K562 (cell line): ENCODE results near the gene NUB1. TPM values are rescaled to one million over a fixed set of nuclear protein-coding genes. Genes with fewer than 3 reads are reported as not detected.

Source experiments
- ATAC-seq: fragments of 200-7000 bp; cut with Tn5 transposase; 3 replicates; pipeline ENCODE4 v1.9.1; 2020; ENCODE audit warnings: moderate library complexity
- BruUV-seq: library from RNA; stranded (reverse); fragments of 400-500 nt; replicated peaks from 2 replicates; lab custom pipeline; 2021; lab: Mats Ljungman, UMichigan
- CTCF ChIA-PET: fragments of 300-600 bp; formaldehyde crosslinking; extraction: SDS; loops from one replicate; lab custom pipeline; 2021; ENCODE audit warnings: low intra/inter-chr PET ratio; lab: Yijun Ruan, JAX
- POLR2A ChIA-PET: fragments of 300-600, 350-650 bp; sonication (Branson Sonifier 250); formaldehyde crosslinking; extraction: SDS; loops from one replicate; lab custom pipeline; 2021; ENCODE audit warnings: antibody characterized with exemption, inconsistent platforms; lab: Yijun Ruan, JAX
- DNase-seq, 4 experiments: peaks; one replicate each; pipeline versions ENCODE4 v3.0.0 to v3.0.0-alpha.2; 2011 to 2018; ENCODE audit warnings: low spot score in 3 of 4, mixed read lengths in 3 of 4; ENCODE audit errors: extremely low read depth in 1 of 4
- FAIRE-seq: peaks from 2 replicates; lab custom pipeline; 2011; peaks lifted over from hg19 to GRCh38; lab: Jason Lieb, UNC
- H2AFZ ChIP-seq: 2 replicates; pipeline ENCODE4 v1.6.0; 2011; ENCODE audit warnings: low read depth, low read length, control low read depth, inconsistent platforms
- H3K27ac ChIP-seq: fragments of 200-600 bp; 3 replicates; pipeline ENCODE4 v1.8.0; 2011; ENCODE audit warnings: low read depth, mild to moderate bottlenecking, control low read depth, inconsistent platforms, low read length, moderate library complexity, mixed read lengths; ENCODE audit errors: extremely low read depth
- H3K27me3 ChIP-seq, 2 experiments: fragments of 300-600 bp in 1 of 2; 2 replicates in 1 of 2; 3 replicates in 1 of 2; pipeline versions ENCODE4 v1.6.0 to v1.8.0; 2011; ENCODE audit warnings: inconsistent platforms in 2 of 2, low read length in 2 of 2, mild to moderate bottlenecking in 1 of 2, mixed read lengths in 1 of 2, moderate library complexity in 1 of 2; ENCODE audit not compliant: control insufficient read depth in 2 of 2, insufficient read depth in 2 of 2
- H3K36me3 ChIP-seq: fragments of 300-600 bp; 3 replicates; pipeline ENCODE4 v1.8.0; 2011; ENCODE audit warnings: mild to moderate bottlenecking, low read length, inconsistent platforms; ENCODE audit not compliant: control insufficient read depth, insufficient read depth
- H3K4me1 ChIP-seq, 2 experiments: fragments of 200-600 bp in 1 of 2; replicated peaks in 1 of 2; 2 replicates in 1 of 2; 3 replicates in 1 of 2; pipeline versions ENCODE4 v1.5.1 to v1.8.0; 2011; ENCODE audit warnings: inconsistent platforms in 2 of 2, low read length in 2 of 2, mild to moderate bottlenecking in 1 of 2, mixed read lengths in 1 of 2, moderate library complexity in 1 of 2; ENCODE audit not compliant: control insufficient read depth in 2 of 2, insufficient read depth in 2 of 2
- H3K4me2 ChIP-seq: 2 replicates; pipeline ENCODE4 v1.6.1; 2011; ENCODE audit warnings: low read length, control low read depth, inconsistent platforms, mixed read lengths; ENCODE audit not compliant: insufficient read depth
- H3K4me3 ChIP-seq: fragments of 200-600 bp; sonication (generic), shearing (Covaris generic); 2 replicates; pipeline ENCODE4 v1.5.1; 2016; ENCODE audit warnings: control low read depth, inconsistent platforms
- H3K79me2 ChIP-seq: fragments of 200-600 bp; 3 replicates; pipeline ENCODE4 v1.8.0; 2011; ENCODE audit warnings: low read length, inconsistent platforms; ENCODE audit not compliant: control insufficient read depth, insufficient read depth
- H3K9ac ChIP-seq, 2 experiments: 2 replicates each; pipeline versions ENCODE4 v1.6.0 to v1.6.1; 2011; ENCODE audit warnings: low read depth in 2 of 2, low read length in 2 of 2, control low read depth in 1 of 2, inconsistent platforms in 1 of 2, mild to moderate bottlenecking in 1 of 2, mixed read lengths in 1 of 2; ENCODE audit not compliant: insufficient read depth in 1 of 2
- H3K9me1 ChIP-seq: one replicate; pipeline ENCODE4 v1.6.0; 2011; ENCODE audit warnings: inconsistent platforms, mild to moderate bottlenecking, low read length, moderate library complexity; ENCODE audit not compliant: control insufficient read depth, insufficient read depth
- H3K9me3 ChIP-seq: replicated peaks from 2 replicates; pipeline ENCODE4 v1.5.1; 2011; ENCODE audit warnings: low read depth, low read length, inconsistent platforms; ENCODE audit not compliant: control insufficient read depth, insufficient read depth
- H4K20me1 ChIP-seq: replicated peaks from 2 replicates; pipeline ENCODE4 v1.6.1; 2011; ENCODE audit warnings: low read length, inconsistent platforms, mixed read lengths; ENCODE audit not compliant: control insufficient read depth, insufficient read depth
- FOXK1 ChIP-seq: sonication (generic); formaldehyde crosslinking; IDR thresholded peaks from 2 replicates; pipeline ENCODE4 v1.8.0; 2022; ENCODE audit warnings: missing genetic modification reagents, mild to moderate bottlenecking, borderline replicate concordance
- GABPA ChIP-seq: fragments of 200-800 bp; sonication (Bioruptor generic); conservative IDR thresholded peaks from 2 replicates; pipeline ENCODE4 v1.6.1; 2016; ENCODE audit warnings: low read depth, missing genetic modification characterization, missing compliant biosample characterization
- KAT2B ChIP-seq: IDR thresholded peaks from one replicate; pipeline ENCODE4 v1.6.1; 2012; ENCODE audit warnings: low read depth, mild to moderate bottlenecking, control low read depth, inconsistent platforms, low read length, moderate library complexity
- MAFG ChIP-seq: fragments of 450-650 bp; conservative IDR thresholded peaks from 2 replicates; pipeline ENCODE4 v1.6.1; 2016; ENCODE audit warnings: missing genetic modification characterization, missing compliant biosample characterization
- MBD2 ChIP-seq: sonication (generic); IDR thresholded peaks from 2 replicates; pipeline ENCODE4 v1.6.1; 2016; ENCODE audit warnings: low read depth, borderline replicate concordance
- MCM7 ChIP-seq, 2 experiments: fragments of 450-650 bp; IDR thresholded peaks; 2 replicates each; pipeline ENCODE4 v1.6.1; 2016 to 2018
- MYBL2 ChIP-seq, 2 experiments: fragments of 450-650 bp in 1 of 2; sonication (generic) in 1 of 2; formaldehyde crosslinking in 1 of 2; IDR thresholded peaks; 2 replicates each; pipeline versions ENCODE4 v1.6.1 to v1.8.1; 2017 to 2022; ENCODE audit warnings: borderline replicate concordance in 1 of 2, inconsistent platforms in 1 of 2, low read depth in 1 of 2, mild to moderate bottlenecking in 1 of 2, missing genetic modification reagents in 1 of 2, moderate library complexity in 1 of 2
- SMARCB1 ChIP-seq: IDR thresholded peaks from 2 replicates; pipeline ENCODE4 v1.6.1; 2011; ENCODE audit warnings: improper control_type of control experiment, low read depth; ENCODE audit not compliant: insufficient read length
- SMARCC2 ChIP-seq: fragments of 450-650 bp; IDR thresholded peaks from 2 replicates; pipeline ENCODE4 v1.6.1; 2017; ENCODE audit warnings: antibody characterized with exemption, moderate library complexity, mild to moderate bottlenecking, low read depth
- SMC3 ChIP-seq: conservative IDR thresholded peaks from 2 replicates; pipeline ENCODE4 v1.6.1; 2011; ENCODE audit warnings: low read depth, low read length, improper control_type of control experiment; ENCODE audit not compliant: insufficient read depth
- SNIP1 ChIP-seq: fragments of 450-650 bp; IDR thresholded peaks from 2 replicates; pipeline ENCODE4 v1.7.1; 2017; ENCODE audit warnings: low read depth, mild to moderate bottlenecking
- SP1 ChIP-seq: sonication (generic); formaldehyde crosslinking; IDR thresholded peaks from 2 replicates; pipeline ENCODE4 v1.8.1; 2022; ENCODE audit warnings: mild to moderate bottlenecking, missing genetic modification reagents
- ZNF3 ChIP-seq: fragments of 250-450 bp; sonication (Bioruptor Pico); IDR thresholded peaks from 2 replicates; pipeline ENCODE4 v1.5.0; 2021; ENCODE audit warnings: mild to moderate bottlenecking, moderate library complexity
- WGBS: fragments of 100-300 bp; shearing (Covaris generic); methylation state at CpG from one replicate; pipeline ENCODE4 v1.1.6; 2016; ENCODE audit warnings: low coverage, mixed read lengths; ENCODE audit not compliant: insufficient coverage; ENCODE audit errors: missing lambda C conversion rate; 5-methylcytosine and 5-hydroxymethylcytosine counted together
- in situ Hi-C: fragments of 300-500 bp; cut with MboI; formaldehyde crosslinking; loops from 4 replicates; pipeline ENCODE4 v1.15.0; 2018; ENCODE audit warnings: inconsistent platforms, mixed read lengths
- intact Hi-C: fragments of 100-400 bp; cut with micrococcal nuclease; formaldehyde crosslinking; loops from 2 replicates; pipeline ENCODE4 v1.14.2; 2022
- polyA plus RNA-seq, 8 experiments: library from polyadenylated mRNA; depleted of rRNA in 4 of 8; stranded (reverse) in 5 of 8; unstranded in 3 of 8; fragments of >200 nt; fragmentation: Nextera tagmentation in 2 of 8; fragmentation: Illumina TruSeq in 1 of 8; extraction: Ambion mirVana in 2 of 8; extraction: Trizol in 1 of 8; gene quantifications; 2 replicates each; pipeline versions ENCODE4 v1.2.1 to v1.2.3, GENCODE V29; 2011 to 2014; ENCODE audit warnings: inconsistent platforms in 1 of 8, missing spikeins in 1 of 8
- total RNA-seq, 7 experiments: library from RNA; depleted of rRNA in 6 of 7; stranded (reverse); fragments of >200 nt in 6 of 7; fragmentation: Illumina TruSeq in 2 of 7; extraction: Trizol in 2 of 7; gene quantifications; 2 replicates each; pipeline versions ENCODE4 v1.2.1 to v1.2.3, GENCODE V29; 2011 to 2021; ENCODE audit warnings: low replicate concordance in 1 of 7
- TF ChIP-seq, protein P1 (sequence below): fragments of 250-450 bp; sonication (Bioruptor Pico); IDR thresholded peaks from 2 replicates; pipeline ENCODE4 v1.9.0; 2021; ENCODE audit warnings: mild to moderate bottlenecking
- TF ChIP-seq, protein P2 (sequence below): fragments of 250-450 bp; sonication (Bioruptor Pico); IDR thresholded peaks from 2 replicates; pipeline ENCODE4 v1.9.0; 2021; ENCODE audit warnings: mild to moderate bottlenecking, inconsistent platforms

Gene NUB1
- total and polyA plus RNA-seq, 9 of the 15 experiments (the other 6 are each of a cell fraction or from before 2014, with no cell fraction given), result 43.2 to 159 (median 85.2) TPM

DNA sequence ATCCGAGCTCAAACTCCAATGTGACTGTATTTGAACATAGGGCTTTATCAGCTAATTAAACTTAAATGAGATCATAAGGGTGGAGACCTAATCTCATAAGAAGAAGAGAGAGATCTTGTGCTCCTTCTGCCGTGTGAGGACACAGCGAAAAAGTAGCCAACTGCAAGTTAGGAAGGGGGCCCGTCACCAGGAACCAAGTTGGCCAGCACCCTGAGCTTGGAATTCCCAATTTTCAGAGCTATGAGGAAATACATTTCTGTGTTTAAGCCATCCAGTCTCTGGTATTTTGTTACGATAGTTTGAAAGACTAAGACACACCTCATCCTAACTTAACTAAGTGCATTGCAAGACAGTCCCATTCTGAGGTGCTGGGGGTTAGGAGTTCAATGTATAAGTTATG, 82.3 kb downstream of the NUB1 start:
- Histone ChIP-seq H3K4me1 (peaks cover 0 to 11% of the 10 kb centered on the region in 2 experiments; a peak in 3 of 5 replicates), H3K27me3 (peaks cover 4 to 26% of the 10 kb centered on the region in 2 experiments; a peak in 4 of 5 replicates), H4K20me1 (no peaks in the 10 kb centered on the region), H3K4me3 (no peak overlapping the region), H3K9ac (no peak overlapping the region), H3K9me3 (peaks cover 18% of the 10 kb centered on the region), H3K9me1 (no peaks in the 10 kb centered on the region), H2AFZ (no peak overlapping the region), H3K4me2 (no peak overlapping the region), H3K27ac (no peak overlapping the region), H3K36me3 (no peaks in the 10 kb centered on the region), H3K79me2 (no peaks in the 10 kb centered on the region)
- FAIRE-seq (no peak), ATAC-seq (no peak), DNase-seq (no peak)
- TF ChIP-seq MBD2 (no peak), SNIP1 (no peak), ZNF3 (CRISPR knock-in tag) (no peak), SMARCB1 (no peak)
- TF ChIP-seq, protein P1, sequence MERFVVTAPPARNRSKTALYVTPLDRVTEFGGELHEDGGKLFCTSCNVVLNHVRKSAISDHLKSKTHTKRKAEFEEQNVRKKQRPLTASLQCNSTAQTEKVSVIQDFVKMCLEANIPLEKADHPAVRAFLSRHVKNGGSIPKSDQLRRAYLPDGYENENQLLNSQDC (CRISPR knock-in tag), result no peak
- BruUV-seq, result no TSS peak
- CTCF ChIA-PET, result no interaction called here
- intact Hi-C loops (no loop called here), in situ Hi-C loops (no loop called here)
- WGBS, result 17% methylated on average over 5 of the region's 5 CpGs
- POLR2A ChIA-PET, result interaction anchor here (0.5 to 0.6 kb wide), 3 partner anchors 12 to 599 kb away, joined by 3 to 4 read pairs (median 4); no protein-coding TSS in a partner anchor

DNA sequence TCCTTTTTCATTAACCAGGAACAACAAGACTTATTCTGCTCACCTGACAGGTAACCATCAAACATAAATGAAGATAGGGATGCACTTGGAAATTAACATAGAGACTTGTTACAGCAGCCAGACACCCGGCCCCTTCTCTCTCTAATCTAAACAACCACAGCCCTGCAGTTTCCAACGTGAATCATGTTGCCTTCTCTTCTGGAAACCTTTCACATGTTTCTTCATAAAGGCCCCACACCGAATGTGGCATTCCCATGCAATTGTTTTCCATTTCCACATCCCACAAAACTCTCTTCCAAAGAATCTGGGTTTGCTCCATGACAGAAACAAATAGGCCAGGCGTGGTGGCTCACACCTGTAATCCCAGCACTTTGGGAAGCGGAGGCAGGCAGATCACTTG, 83.2 kb downstream of the NUB1 start:
- H3K9me1 ChIP-seq, result no peaks in the 10 kb centered on the region
- no peak overlapping the region for H3K27ac ChIP-seq
- H3K36me3 ChIP-seq, result no peaks in the 10 kb centered on the region
- POLR2A ChIA-PET, result no interaction called here
- BruUV-seq, result no TSS peak
- H2AFZ ChIP-seq, result no peak overlapping the region
- ATAC-seq, result no peak
- peaks cover 0 to 14% of the 10 kb centered on the region in 2 experiments; a peak in 3 of 5 replicates for H3K4me1 ChIP-seq
- H4K20me1 ChIP-seq, result 0 out of 2 replicates have a peak, but pooled peaks cover 3% of the 10 kb centered on the region
- no peaks in the 10 kb centered on the region for H3K79me2 ChIP-seq
- intact Hi-C loops (no loop called here), in situ Hi-C loops (no loop called here)
- peaks cover 18% of the 10 kb centered on the region for H3K9me3 ChIP-seq
- no peak overlapping the region for H3K4me2 ChIP-seq
- 10% methylated on average over 5 of the region's 5 CpGs for WGBS
- peaks cover 4 to 33% of the 10 kb centered on the region in 2 experiments; a peak in 4 of 5 replicates for H3K27me3 ChIP-seq
- no peak overlapping the region for H3K9ac ChIP-seq
- no peak overlapping the region for H3K4me3 ChIP-seq
- CTCF ChIA-PET, result no interaction called here
- no peak for DNase-seq
- FAIRE-seq, result peak; percentile 37
- TF ChIP-seq, protein P2, sequence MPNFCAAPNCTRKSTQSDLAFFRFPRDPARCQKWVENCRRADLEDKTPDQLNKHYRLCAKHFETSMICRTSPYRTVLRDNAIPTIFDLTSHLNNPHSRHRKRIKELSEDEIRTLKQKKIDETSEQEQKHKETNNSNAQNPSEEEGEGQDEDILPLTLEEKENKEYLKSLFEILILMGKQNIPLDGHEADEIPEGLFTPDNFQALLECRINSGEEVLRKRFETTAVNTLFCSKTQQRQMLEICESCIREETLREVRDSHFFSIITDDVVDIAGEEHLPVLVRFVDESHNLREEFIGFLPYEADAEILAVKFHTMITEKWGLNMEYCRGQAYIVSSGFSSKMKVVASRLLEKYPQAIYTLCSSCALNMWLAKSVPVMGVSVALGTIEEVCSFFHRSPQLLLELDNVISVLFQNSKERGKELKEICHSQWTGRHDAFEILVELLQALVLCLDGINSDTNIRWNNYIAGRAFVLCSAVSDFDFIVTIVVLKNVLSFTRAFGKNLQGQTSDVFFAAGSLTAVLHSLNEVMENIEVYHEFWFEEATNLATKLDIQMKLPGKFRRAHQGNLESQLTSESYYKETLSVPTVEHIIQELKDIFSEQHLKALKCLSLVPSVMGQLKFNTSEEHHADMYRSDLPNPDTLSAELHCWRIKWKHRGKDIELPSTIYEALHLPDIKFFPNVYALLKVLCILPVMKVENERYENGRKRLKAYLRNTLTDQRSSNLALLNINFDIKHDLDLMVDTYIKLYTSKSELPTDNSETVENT (CRISPR knock-in tag), result no peak
- TF ChIP-seq MYBL2 (IDR thresholded peaks at IDR 0.05; ENCODE audit: low read depth) (no peak), MYBL2 (CRISPR knock-in tag; IDR thresholded peaks at IDR 0.05; ENCODE audit: borderline replicate concordance) (no peak), SMC3 (no peak), GABPA (tag) (no peak), MCM7 (IDR thresholded peaks at IDR 0.05) (no peak), MAFG (tag) (no peak), KAT2B (no peak), FOXK1 (CRISPR knock-in tag) (no peak), SP1 (CRISPR knock-in tag) (no peak), SMARCC2 (no peak)
